ENCODE data around the gene TNFSF11. TPM values are rescaled to one million over a fixed set of nuclear protein-coding genes. Genes with fewer than 3 reads are reported as not detected.

Gene TNFSF11
- total RNA-seq, 2 experiments from 2014 or later: not detected

GRCh38 chr13:42543215-42543797 is 30.6 kb upstream of the TNFSF11 start:
- TF ChIP-seq, protein P1, sequence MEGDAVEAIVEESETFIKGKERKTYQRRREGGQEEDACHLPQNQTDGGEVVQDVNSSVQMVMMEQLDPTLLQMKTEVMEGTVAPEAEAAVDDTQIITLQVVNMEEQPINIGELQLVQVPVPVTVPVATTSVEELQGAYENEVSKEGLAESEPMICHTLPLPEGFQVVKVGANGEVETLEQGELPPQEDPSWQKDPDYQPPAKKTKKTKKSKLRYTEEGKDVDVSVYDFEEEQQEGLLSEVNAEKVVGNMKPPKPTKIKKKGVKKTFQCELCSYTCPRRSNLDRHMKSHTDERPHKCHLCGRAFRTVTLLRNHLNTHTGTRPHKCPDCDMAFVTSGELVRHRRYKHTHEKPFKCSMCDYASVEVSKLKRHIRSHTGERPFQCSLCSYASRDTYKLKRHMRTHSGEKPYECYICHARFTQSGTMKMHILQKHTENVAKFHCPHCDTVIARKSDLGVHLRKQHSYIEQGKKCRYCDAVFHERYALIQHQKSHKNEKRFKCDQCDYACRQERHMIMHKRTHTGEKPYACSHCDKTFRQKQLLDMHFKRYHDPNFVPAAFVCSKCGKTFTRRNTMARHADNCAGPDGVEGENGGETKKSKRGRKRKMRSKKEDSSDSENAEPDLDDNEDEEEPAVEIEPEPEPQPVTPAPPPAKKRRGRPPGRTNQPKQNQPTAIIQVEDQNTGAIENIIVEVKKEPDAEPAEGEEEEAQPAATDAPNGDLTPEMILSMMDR (conservative IDR thresholded peaks at IDR 0.05; ENCODE audit: low read length): no peak
- TF ChIP-seq EZH2phosphoT487 (IDR thresholded peaks at IDR 0.05; ENCODE audit: borderline replicate concordance, low read depth, low read length): no peak
- H3K4me2 ChIP-seq (ENCODE audit: low read length): no peak overlapping the region
- no peaks in the 10 kb centered on the region for H3K36me3 ChIP-seq (ENCODE audit: insufficient read depth, low read length)
- ChIA-PET POLR2A (interaction anchor here (1.0 kb wide), 1 partner anchor 12 kb away, joined by 4 read pairs; no protein-coding TSS in a partner anchor), CTCF (ENCODE audit: unreplicated experiment) (no interaction called here)
- intact Hi-C loops (cut with micrococcal nuclease; ENCODE audit: unreplicated experiment): no loop called here
- H3K9me3 ChIP-seq (ENCODE audit: low read length): no peaks in the 10 kb centered on the region
- no peak overlapping the region for H2AFZ ChIP-seq (ENCODE audit: low read length)
- H3K4me3 ChIP-seq (ENCODE audit: low read depth, low read length, poor library complexity, severe bottlenecking): no peak overlapping the region
- no peaks in the 10 kb centered on the region for H4K20me1 ChIP-seq (ENCODE audit: insufficient read depth, low read length)
- no peak overlapping the region for H3K27ac ChIP-seq (ENCODE audit: low read depth, low read length, poor library complexity, severe bottlenecking)
- no peaks in the 10 kb centered on the region for H3K4me1 ChIP-seq (ENCODE audit: insufficient read depth, low read length, poor library complexity, severe bottlenecking)
- no peaks in the 10 kb centered on the region for H3K9me2 ChIP-seq (ENCODE audit: insufficient read depth, low read length)
- H3K79me2 ChIP-seq (ENCODE audit: insufficient read depth, low read depth, low read length): no peaks in the 10 kb centered on the region
- no peak for DNase-seq (ENCODE audit: low spot score)
- BruUV-seq (replicated peaks): no TSS peak

DNA sequence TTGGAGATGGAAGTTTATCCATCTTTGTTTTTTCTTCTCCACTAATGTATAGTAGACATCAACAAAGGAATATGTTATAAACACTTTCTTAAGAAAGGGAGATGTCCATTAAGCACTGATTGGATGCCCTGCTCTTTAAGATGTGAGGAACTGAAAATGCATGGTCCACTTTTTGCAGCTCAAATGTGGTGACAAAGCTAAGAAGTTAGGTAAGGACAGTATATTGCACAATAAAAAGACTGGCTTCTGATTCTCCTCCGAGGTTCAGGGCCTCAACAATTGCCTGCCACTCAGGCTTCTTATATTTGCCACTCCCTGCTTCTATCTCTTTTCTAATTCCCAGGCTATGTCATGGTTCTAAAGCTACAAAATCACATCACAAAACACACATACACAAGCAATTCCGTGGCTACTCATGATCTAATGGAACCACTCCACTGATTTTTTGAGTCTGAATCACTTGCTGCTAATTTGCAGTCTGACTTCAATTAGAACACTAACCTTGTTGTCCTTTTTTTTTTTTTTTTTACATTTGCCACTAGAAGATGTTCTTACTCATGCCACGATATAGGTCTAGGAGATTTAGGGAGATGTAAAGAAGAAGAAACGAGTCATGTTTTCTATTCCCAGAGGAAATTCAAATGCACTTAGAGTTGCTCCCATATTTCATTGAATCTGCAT is 29.6 kb upstream of the TNFSF11 start:
- CTCF ChIA-PET (ENCODE audit: unreplicated experiment): no interaction called here
- H2AFZ ChIP-seq (ENCODE audit: low read length): no peak overlapping the region
- no peaks in the 10 kb centered on the region for H3K9me2 ChIP-seq (ENCODE audit: insufficient read depth, low read length)
- TF ChIP-seq, protein P1 (conservative IDR thresholded peaks at IDR 0.05; ENCODE audit: low read length): no peak
- no peak for TF ChIP-seq EZH2phosphoT487 (IDR thresholded peaks at IDR 0.05; ENCODE audit: borderline replicate concordance, low read depth, low read length)
- no peak overlapping the region for H3K4me2 ChIP-seq (ENCODE audit: low read length)
- H3K9me3 ChIP-seq (ENCODE audit: low read length): no peaks in the 10 kb centered on the region
- no peak overlapping the region for H3K4me3 ChIP-seq (ENCODE audit: low read depth, low read length, poor library complexity, severe bottlenecking)
- no peaks in the 10 kb centered on the region for H3K4me1 ChIP-seq (ENCODE audit: insufficient read depth, low read length, poor library complexity, severe bottlenecking)
- no peaks in the 10 kb centered on the region for H3K79me2 ChIP-seq (ENCODE audit: insufficient read depth, low read depth, low read length)
- no peak for DNase-seq (ENCODE audit: low spot score)
- no TSS peak for BruUV-seq (replicated peaks)
- H3K36me3 ChIP-seq (ENCODE audit: insufficient read depth, low read length): no peaks in the 10 kb centered on the region
- intact Hi-C loops (cut with micrococcal nuclease; ENCODE audit: unreplicated experiment): no loop called here
- POLR2A ChIA-PET: interaction anchor here (1.0 kb wide), 1 partner anchor 13 kb away, joined by 4 read pairs; no protein-coding TSS in a partner anchor
- H4K20me1 ChIP-seq (ENCODE audit: insufficient read depth, low read length): no peaks in the 10 kb centered on the region
- H3K27ac ChIP-seq (ENCODE audit: low read depth, low read length, poor library complexity, severe bottlenecking): no peak overlapping the region

- Histone ChIP-seq H3K9me3 (ENCODE audit: low read length) (no peaks in the 10 kb centered on the region), H3K4me3 (ENCODE audit: low read depth, low read length, poor library complexity, severe bottlenecking) (no peak overlapping the region), H3K4me2 (ENCODE audit: low read length) (no peak overlapping the region), H3K79me2 (ENCODE audit: insufficient read depth, low read depth, low read length) (no peaks in the 10 kb centered on the region), H3K4me1 (ENCODE audit: insufficient read depth, low read length, poor library complexity, severe bottlenecking) (no peaks in the 10 kb centered on the region), H4K20me1 (ENCODE audit: insufficient read depth, low read length) (no peaks in the 10 kb centered on the region), H2AFZ (ENCODE audit: low read length) (no peak overlapping the region), H3K27ac (ENCODE audit: low read depth, low read length, poor library complexity, severe bottlenecking) (no peak overlapping the region), H3K9me2 (ENCODE audit: insufficient read depth, low read length) (0 out of 2 replicates have a peak, but pooled peaks cover 2% of the 10 kb centered on the region), H3K36me3 (ENCODE audit: insufficient read depth, low read length) (no peaks in the 10 kb centered on the region)
- no peak for TF ChIP-seq EZH2phosphoT487 (IDR thresholded peaks at IDR 0.05; ENCODE audit: borderline replicate concordance, low read depth, low read length)
- TF ChIP-seq, protein P1 (conservative IDR thresholded peaks at IDR 0.05; ENCODE audit: low read length): no peak
- intact Hi-C loops (cut with micrococcal nuclease; ENCODE audit: unreplicated experiment): no loop called here
- CTCF ChIA-PET (ENCODE audit: unreplicated experiment): no interaction called here
- no TSS peak for BruUV-seq (replicated peaks)
- DNase-seq (ENCODE audit: low spot score): no peak
- POLR2A ChIA-PET: no interaction called here
Observed at GRCh38 chr13:42545842-42546241, 28.1 kb upstream of the TNFSF11 start.
